Inflammatory macrophage treated with lipopolysaccharide for 4 hours (primary cell): ENCODE measurements around the gene LDLRAD4.

Source experiments
- DNase-seq: peaks from one replicate; pipeline ENCODE4 v3.0.0-alpha.2; 2020

The LDLRAD4 gene

GRCh38 chr18:13568443-13569392, 350.2 kb downstream of the LDLRAD4 start:
- DNase-seq: peak; percentile 97

- no peak for DNase-seq
Observed at GRCh38 chr18:13570216-13570615, 351.7 kb downstream of the LDLRAD4 start.

DNA sequence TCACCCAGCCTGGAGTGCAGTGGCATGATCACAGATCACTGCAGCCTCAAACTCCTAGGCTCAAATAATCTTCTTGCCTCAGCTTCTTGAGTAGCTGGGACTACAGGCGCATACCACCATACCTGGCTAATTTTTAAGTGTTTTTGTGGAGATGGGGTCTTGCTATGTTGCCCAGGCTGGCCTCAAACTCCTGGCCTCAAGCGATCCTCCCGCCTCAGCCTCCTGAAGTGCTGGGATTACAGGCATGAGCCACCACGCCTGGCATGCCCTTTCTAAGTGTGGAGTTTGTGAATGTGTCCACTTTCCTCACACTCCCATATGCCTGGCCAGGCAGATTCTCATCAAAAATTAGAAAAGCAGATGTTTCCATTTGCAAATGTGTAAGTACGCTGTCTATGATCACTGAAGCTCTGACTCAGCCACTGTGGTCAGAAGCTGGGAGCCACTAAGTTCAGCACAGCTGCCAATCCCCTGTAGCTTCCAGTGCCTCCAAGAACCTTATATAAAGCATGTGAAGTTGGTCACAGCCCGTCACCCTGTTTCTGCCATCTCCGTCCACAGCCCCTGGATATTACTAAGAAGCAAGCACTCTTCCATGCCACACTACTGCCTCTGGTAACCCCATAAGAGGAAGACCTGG, 352.4 kb downstream of the LDLRAD4 start:
- DNase-seq: peak; percentile 58

- DNase-seq: no peak
Observed at GRCh38 chr18:13572148-13572547, 353.6 kb downstream of the LDLRAD4 start.

DNA sequence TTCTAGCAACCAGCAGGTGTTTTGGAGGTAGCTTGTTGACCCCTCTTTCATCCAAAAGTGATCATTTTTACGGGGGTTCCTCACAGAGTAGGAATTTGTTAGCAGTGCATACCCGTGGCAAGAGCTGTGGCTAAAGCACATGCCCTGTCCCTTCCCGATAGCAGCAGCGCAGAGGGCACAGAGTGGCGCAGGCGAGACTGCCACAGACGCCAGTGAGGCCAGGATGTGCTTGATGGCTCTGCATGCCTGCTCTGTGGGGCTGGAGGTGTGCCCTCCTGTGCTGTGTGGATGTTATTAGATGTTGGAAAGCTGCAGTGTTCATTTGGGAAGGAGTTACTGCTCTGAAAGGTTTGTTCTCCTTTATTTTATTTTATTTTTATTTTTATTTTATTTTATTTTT, 354.2 kb downstream of the LDLRAD4 start:
- no peak for DNase-seq

DNA sequence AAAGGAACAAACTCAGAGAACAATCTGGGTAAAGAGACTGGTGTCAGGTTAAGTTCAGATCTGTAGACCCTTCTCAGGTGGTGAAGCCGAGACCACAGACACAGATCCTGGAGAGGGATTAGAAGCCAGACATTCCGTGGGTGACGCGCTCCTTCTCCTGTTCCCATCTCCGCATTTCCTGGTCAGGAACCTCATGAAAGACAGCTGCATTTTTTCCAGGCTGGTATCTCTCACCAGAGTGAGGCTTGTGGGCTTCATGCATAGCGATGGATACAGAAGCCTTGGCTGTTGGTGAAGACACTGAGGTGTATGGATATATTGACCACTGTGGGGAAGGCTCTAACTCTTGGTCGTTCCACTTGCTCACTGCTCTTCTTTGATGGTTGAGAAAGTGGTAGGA, 355.2 kb downstream of the LDLRAD4 start:
- no peak for DNase-seq

GRCh38 chr18:13574355-13574754, 355.8 kb downstream of the LDLRAD4 start:
- DNase-seq: no peak

GRCh38 chr18:13574761-13575160, 356.2 kb downstream of the LDLRAD4 start:
- DNase-seq: no peak

DNA sequence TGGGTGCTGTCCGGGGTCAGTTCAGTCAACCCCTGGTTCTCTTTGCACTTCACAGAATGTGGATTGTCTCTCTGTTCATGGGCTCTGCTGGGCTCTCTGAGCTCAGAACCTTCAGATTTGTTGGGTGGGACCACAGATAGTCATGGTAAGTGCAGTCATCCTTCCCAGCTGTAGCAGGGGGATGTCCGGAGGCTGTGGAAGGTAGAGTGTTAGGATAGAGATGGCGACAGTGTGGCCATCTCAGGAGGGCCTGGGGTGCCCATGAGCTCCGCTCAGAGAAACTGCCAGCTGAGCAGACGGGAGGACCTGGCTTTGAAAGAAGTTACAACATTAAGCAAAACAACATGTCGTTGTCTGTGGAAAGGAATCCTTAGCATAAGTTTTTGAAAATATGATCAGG, 358.0 kb downstream of the LDLRAD4 start:
- no peak for DNase-seq

GRCh38 chr18:13577091-13577697, 358.6 kb downstream of the LDLRAD4 start:
- DNase-seq: peak; percentile 96

DNA sequence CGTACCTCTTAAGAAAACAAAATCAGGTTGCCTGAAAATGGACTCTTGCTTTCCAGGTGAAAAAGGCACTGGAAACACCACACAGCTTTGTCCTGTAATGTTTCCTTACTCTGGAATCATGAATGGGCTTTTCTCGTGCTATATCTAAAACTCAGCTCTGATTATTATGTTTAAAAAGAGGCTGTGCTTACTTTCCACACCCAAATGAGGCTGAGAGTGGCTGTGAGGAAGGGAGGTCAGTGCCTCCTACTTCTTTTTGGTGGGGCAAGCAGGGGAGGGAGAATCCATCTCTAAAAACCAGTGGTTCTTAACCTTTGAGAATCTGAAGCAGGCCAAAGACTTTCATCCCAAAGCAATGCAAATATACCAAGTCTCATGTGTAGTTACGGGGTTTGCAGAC, 359.2 kb downstream of the LDLRAD4 start:
- DNase-seq: peak; percentile 65

DNA sequence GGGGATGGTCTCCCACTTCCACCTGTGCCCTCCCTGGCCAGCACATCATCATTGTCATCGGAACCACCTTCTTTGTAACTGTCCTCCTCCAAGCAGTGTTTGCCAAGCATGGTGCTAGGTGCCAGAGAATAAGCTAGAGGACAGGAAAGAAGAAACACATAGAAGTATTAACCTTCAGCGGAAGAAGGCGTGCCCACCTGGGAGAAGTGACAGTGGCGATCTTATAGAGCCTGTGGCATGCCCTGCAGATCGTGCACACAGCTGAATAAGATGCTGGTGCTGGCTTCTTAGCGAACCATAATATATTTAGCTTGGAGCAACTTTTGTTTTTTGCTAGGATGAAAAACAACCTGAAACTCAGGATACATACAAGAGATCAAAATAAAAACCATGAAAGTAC, 359.8 kb downstream of the LDLRAD4 start:
- no peak for DNase-seq

DNA sequence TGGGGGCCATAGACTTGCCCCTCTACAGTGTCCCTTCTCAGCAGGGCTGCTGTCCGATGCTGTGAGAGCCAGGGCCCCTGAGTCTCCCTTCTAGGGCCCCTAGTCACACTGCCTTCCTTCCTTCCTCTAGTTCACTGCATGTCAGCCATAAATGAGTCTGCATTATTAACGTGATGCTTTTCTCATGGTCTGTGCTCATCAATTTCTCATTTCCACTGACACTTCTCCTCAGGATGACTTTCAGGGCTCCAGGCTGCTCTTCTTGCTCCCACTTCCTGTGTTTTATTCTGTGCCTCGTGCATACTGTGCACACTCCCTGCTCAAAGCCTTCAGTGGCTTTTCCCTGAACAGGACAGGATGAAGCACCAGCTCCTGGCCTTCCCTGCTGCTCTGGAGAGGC, 361.3 kb downstream of the LDLRAD4 start:
- peak; percentile 92 for DNase-seq

DNA sequence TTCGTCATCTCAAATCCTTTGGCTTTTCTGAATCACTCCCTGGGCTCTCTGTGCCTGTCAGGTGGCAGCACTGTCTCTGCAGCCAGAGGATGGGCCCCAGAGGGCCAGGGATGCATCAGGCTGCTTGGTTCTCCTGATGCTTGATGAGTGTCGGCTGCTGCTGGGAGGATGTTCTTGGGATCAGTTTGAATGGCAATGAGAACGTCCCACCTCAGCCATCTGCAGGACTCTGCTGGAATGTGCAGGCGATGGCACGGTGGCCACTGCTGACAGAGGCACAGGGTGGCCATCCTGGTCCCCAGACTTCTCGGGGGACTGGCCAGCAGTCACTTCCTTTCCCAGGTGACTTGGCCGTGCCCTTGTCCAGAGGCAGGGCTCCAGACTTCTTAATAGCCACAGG, 361.8 kb downstream of the LDLRAD4 start:
- DNase-seq: no peak

DNA sequence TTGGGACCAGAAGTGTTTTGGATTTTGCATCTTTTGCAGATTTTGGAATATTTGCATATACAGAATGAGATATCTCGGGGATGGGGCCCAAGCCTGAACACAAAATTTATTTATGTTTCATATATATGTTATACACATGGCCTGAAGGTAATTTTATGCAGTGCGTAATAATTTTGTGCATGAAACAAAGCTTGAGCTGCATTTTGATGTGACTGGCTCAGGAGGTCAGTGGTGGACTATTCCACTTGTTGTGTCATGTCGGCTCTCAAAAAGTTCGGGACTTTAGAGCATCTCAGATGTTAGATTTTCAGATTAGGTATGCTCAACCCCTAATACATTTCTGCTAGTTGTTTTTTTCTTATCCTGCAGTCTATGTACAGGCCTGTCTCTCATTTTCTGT, 362.4 kb downstream of the LDLRAD4 start:
- DNase-seq: no peak

- no peak for DNase-seq
Observed at GRCh38 chr18:13581496-13582177, 363.1 kb downstream of the LDLRAD4 start.

GRCh38 chr18:13582178-13582670, 363.7 kb downstream of the LDLRAD4 start:
- DNase-seq: no peak

DNA sequence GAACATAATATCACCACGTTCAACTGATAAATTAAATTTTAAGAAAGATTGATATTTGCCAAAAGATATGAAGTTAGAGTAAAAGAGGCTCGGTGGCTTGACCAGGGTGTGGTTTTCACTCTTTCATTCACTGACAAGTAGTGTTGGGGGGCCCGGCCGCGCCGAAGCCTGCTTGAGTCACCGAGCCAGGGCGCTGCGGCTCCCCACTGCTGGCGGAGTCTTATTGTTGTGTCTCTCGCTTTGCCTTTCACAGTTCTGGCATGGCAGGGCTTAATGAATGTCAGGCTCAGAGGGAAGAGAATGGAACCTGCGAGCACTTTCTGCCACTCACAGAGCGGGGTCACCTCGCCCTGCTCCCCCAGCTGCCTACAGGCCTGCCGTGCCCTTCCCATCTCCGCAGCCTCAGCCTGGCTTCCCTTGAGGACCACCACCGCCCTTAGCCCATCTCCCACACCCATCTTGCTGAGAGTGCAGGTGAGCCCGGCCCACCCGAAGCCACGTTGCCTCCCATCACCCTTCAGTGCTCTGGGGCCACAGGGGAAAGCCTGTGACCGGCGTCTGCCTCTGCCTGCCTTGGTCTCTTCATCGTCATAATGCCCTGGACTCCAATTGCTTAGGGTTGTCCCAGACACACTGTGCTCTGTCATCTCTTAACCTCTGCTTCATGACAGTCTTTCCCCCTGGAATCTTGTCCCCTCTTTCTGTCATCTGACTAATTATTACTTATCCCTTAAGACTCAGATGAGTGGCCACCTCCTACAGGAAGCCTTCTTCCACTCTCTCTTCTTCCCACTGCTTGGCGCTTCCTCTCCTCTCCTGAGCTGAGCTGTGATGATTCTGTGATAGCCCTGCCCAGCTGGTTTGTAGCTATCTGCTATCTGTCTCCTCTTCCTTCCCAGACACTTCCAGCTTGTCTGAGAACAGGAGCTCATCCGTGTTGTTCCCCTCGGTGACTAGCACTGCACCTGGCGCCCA, 365.3 kb downstream of the LDLRAD4 start:
- peak; percentile 62 for DNase-seq

DNA sequence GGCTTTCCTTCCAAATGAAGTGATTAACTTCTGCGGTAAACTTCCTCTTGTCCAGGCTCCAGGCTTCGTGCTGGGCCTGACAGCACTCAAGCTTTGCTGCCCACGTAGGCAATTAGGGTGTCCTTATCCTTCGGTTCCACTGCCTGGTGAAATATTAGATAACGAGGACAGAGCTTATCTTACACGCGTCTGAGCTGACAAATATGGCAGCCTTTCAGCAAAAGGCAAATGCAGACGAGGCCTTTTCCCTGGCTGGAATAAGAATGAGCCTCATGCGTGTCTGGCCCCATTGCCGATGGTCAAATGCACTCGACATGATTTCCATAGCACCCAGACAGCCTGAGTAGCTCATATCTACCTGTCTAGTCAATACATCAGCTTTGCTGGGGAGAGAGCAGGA, 366.3 kb downstream of the LDLRAD4 start:
- peak; percentile 57 for DNase-seq

DNA sequence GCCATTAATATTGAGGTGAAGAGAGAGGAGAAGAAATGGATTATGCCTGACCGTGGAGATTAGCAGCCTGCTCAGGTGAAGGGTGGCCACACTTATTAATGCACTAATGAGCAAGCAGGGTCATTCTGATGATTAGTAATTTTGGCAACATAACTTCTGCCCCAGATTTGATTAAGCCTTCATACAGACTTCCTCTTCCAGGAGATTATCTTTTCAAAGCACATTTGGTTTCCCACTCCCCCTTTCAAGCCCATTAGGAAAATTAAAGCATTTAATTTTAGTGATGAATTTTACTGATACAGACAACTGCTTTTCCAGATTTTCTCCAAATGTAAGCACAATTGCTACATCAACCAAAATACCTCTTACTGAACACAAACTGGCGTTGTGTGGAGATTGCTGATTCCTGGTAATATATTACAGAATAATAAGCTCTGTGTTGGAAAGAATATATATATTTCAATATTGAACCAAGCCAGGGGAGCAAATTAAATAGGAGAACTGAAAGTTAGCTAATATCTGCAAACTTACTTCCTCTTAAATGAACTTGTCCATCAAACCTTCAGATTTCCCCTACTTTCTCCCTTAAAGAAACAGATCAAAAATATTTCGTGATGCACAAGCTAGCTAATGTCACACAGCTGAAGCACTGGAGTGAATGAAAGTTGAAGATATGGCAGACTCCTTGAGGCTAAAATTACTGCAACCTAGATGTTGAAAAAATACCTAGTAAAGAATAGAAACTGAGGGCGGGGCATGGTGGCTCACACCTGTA, 367.0 kb downstream of the LDLRAD4 start:
- DNase-seq: peak; percentile 93

- DNase-seq: no peak
Observed at GRCh38 chr18:13587001-13587400, 368.4 kb downstream of the LDLRAD4 start.
